CD4-positive, alpha-beta T cell treated with Interleukin-6 at 100 ng/mL for 8 hours (primary cell): ENCODE results near the gene NPY4R2.
"Not testable (repeated sequence)": the region's sequence is repeated elsewhere in the genome, so short reads cannot be mapped to it uniquely, and the experiment has no call there.

Source experiments
- DNase-seq: peaks from one replicate; pipeline ENCODE4 v3.0.0-alpha.2; 2020; ENCODE audit warnings: mixed read lengths, low spot score

Gene NPY4R2

GRCh38 chr10:47933462-47933861 lies 15.0 kb downstream of the NPY4R2 start:
- DNase-seq: not testable (repeated sequence)

- DNase-seq: not testable (repeated sequence)
Measured at GRCh38 chr10:47936772-47937228, 18.3 kb downstream of the NPY4R2 start.

DNA sequence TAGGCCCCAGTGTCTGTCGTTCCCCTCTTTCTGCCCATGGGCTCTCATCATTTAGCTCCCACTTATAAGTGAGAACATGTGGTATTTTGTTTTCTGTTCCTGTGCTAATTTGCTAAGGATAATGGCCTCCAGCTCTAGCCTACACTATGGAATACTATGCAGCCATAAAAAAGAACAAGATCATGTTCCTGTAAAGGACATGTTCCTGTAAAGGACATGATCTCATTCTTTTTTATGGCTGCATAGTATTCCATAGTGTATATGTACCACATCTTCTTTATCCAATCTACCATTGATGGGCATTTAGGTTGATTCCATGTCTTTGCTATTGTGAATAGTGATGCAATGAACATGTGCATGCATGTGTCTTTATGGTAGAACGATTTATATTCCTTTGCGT lies 19.2 kb downstream of the NPY4R2 start:
- not testable (repeated sequence) for DNase-seq

- DNase-seq: not testable (repeated sequence)
Measured at GRCh38 chr10:47940821-47941220, 22.4 kb downstream of the NPY4R2 start.

DNA sequence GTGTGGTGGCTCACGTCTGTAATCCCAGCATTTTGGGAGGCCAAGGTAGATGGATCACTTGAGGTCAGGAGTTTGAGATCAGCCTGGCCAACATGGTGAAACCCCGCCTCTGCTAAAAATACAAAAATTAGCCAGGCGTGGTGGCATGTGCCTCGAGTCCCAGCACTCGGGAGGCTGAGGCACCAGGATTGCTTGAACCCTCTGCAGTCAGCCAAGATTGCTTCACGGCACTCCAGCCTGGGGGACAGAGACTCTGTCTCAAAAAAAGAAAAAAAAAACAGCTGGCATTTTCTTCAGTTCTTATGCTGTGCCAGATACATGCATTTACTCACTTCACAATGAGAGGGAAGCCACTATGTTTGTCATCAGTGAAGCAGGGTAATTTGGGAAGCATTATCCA lies 22.9 kb downstream of the NPY4R2 start:
- not testable (repeated sequence) for DNase-seq

DNA sequence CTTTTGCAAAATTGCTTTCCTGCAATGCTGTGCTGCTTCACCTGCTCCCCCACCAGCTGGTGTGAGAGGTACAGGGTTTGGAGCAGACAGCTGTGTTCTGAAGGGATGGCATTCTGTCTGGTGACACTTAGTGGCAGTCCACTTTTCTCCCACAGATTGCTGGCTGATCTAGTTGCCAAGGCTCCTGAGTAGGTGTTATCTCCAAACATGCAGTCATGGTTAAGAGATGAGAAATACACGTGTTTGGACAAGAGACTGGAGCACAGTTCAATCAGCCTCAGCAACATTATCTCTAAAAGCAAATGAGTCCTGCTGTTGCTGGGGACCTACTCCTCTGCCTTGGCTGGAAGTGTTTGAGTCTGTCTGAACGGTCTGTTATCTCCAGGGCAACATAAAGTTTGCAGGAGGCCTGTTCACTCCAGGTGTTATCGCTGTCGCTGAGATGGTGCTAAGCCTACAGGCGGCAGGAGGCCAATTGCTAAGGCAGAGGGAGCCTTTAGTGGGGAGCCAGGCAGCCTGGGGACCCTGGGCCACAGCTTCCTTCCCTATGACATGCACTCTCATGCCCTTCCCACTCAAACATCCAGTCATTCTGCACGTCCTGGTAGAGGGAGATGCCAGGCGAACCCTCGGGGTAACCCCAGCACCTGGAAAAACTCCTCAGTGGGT lies 24.0 kb downstream of the NPY4R2 start:
- DNase-seq: not testable (repeated sequence)

DNA sequence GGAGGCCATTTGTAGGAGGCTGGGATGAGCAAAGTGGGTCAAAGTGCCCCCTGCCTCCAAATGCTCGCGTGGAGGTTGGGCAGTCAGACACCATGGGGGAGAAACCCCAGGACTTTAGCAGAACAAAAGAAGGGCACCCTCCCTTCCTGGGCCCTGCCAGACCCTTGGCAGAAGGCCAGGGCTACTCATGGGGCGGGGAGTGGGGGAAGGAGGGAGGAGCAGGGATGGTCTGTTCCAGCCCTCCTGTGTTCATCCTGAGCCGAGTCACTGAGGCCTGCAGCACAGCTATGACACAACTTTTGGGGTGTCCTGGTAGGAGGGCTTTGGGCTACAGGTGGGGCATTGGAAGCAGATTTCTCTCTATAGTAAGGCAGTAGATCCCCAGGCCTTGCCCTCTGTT lies 24.9 kb downstream of the NPY4R2 start:
- not testable (repeated sequence) for DNase-seq

GRCh38 chr10:47947424-47947823 lies 29.0 kb downstream of the NPY4R2 start:
- not testable (repeated sequence) for DNase-seq

GRCh38 chr10:47957158-47957557 lies 38.7 kb downstream of the NPY4R2 start:
- not testable (repeated sequence) for DNase-seq

- DNase-seq: not testable (repeated sequence)
Measured at GRCh38 chr10:47959677-47960076, 41.2 kb downstream of the NPY4R2 start.

GRCh38 chr10:47960699-47961098 lies 42.2 kb downstream of the NPY4R2 start:
- not testable (repeated sequence) for DNase-seq

GRCh38 chr10:47962785-47963184 lies 44.3 kb downstream of the NPY4R2 start:
- DNase-seq: not testable (repeated sequence)

DNA sequence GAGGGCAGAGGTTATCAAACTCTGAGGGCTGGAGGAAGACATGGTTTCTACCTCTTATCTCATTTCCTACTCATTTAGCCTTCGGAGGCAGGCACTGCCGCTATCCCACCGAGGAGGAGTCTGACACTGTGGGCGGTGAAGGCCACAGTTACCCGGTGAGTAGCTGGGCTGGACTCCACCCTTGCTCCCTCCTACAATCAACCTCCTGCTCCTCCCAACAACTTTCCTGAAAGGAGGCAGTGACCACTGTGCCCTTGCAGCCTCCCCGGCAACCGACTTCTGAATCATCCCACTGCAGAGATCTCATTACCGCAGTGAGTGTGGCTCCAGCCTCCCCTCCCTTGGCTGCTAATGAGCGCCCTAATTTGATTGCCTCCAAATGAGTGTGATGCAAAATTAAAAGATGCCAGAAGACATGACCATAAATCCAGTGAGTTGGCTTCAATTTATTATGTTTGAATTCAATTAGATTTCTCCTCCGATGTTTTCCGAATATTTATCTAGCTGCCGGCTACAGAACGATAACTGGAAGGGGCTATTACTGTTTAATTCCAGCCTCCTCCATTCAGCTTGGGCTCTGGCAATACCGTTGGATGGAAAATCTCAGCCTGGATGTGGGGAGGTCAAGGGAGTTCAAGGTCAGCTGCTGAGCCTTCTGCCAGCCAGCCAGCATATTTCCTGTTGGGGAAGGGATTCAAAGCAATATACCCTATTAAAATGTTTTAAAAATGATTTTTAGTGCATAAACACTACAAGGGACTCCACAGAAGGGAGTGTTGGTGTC lies 46.0 kb downstream of the NPY4R2 start:
- DNase-seq: not testable (repeated sequence)

GRCh38 chr10:47968988-47969387 lies 50.5 kb downstream of the NPY4R2 start:
- not testable (repeated sequence) for DNase-seq

- not testable (repeated sequence) for DNase-seq
Measured at GRCh38 chr10:47970047-47970446, 51.6 kb downstream of the NPY4R2 start.

DNA sequence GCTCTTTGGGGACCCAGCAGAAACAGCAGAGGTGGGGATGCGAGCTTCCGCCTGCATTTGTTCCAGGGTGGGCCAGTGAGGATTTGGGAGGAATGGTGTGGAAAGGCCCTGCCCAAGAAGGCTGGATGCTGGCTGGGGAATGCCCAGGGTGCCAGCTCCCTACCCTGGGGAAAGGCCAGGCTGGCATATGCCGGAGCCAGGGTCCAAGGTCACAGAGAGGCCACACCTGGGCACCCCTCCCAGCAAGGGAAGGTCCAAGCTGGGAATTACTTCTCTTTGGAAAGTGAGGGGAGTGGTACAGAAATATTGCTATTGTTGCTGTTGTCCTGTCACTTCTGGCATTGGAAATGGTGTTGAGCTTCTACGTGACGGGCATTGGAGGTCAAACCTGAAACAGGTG lies 53.1 kb downstream of the NPY4R2 start:
- not testable (repeated sequence) for DNase-seq

DNA sequence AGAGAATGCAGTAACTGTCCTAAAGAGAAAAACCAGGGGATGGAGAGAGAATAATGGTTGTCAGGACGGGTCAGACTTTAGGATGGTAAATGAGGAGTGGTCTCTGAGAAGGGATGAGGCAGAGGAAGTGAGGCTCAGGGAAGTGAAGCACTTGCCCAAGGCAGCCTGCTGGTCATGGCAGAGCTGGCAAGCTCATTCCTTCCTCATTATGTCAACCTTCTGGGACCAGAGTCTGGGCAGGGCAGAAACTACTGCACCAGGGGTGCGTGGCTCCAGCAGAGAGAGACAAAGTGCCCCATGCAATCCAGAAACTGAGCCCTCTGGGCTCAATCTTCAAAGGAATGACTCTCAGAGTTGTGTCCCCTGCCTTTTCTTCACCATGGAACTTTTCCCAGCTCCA lies 53.6 kb downstream of the NPY4R2 start:
- not testable (repeated sequence) for DNase-seq
